ENCODE data around the gene SSRP1. TPM values are rescaled to one million over a fixed set of nuclear protein-coding genes. Genes with fewer than 3 reads are reported as not detected.
"Not testable (repeated sequence)": the region's sequence is repeated elsewhere in the genome, so short reads cannot be mapped to it uniquely, and the experiment has no call there.

The SSRP1 gene
- total RNA-seq, 4 donors from 2014 or later = 51.0 to 67.5 (median 56.5) TPM

- WGBS, 2 donors = 86 to 94% methylated on average over 12 to 15 of the region's 15 CpGs
- Histone ChIP-seq H3K27me3 (no peaks in the 10 kb centered on the region), H3K27ac (no peak overlapping the region), H3K9me3 (peaks cover 0 to 32% (median 4%) of the 10 kb centered on the region in 4 donors), H3K4me1 (peaks cover 0 to 38% (median 24%) of the 10 kb centered on the region in 4 donors), H3K4me3 (no peak overlapping the region), H3K36me3 (peaks cover 10 to 63% (median 29%) of the 10 kb centered on the region in 3 donors)
- TF ChIP-seq CTCF (IDR thresholded peaks at IDR 0.05) (no peak), EP300 (IDR thresholded peaks at IDR 0.05) (no peak), POLR2A (IDR thresholded peaks at IDR 0.05) (no peak)
- no peak for DNase-seq (ENCODE audit: low spot score in 2 of 2)
These were observed 33.2 kb downstream of the SSRP1 start for GRCh38 chr11:57302489-57302888.

- Histone ChIP-seq H3K9me3 (peaks cover 0 to 39% (median 4%) of the 10 kb centered on the region in 4 donors), H3K27ac (no peak overlapping the region), H3K27me3 (no peaks in the 10 kb centered on the region), H3K4me3 (no peak overlapping the region), H3K36me3 (peaks cover 10 to 69% (median 29%) of the 10 kb centered on the region in 3 donors), H3K4me1 (peaks cover 0 to 32% (median 17%) of the 10 kb centered on the region in 4 donors)
- no peak for DNase-seq (ENCODE audit: low spot score in 2 of 2)
- no peak for TF ChIP-seq EP300 (IDR thresholded peaks at IDR 0.05)
- no peak for TF ChIP-seq POLR2A (IDR thresholded peaks at IDR 0.05)
- TF ChIP-seq CTCF (IDR thresholded peaks at IDR 0.05) = no peak
- WGBS, 2 donors = 96% methylated on average over 15 to 25 of the region's 27 CpGs
These were observed 33.8 kb downstream of the SSRP1 start for GRCh38 chr11:57301711-57302423.

DNA sequence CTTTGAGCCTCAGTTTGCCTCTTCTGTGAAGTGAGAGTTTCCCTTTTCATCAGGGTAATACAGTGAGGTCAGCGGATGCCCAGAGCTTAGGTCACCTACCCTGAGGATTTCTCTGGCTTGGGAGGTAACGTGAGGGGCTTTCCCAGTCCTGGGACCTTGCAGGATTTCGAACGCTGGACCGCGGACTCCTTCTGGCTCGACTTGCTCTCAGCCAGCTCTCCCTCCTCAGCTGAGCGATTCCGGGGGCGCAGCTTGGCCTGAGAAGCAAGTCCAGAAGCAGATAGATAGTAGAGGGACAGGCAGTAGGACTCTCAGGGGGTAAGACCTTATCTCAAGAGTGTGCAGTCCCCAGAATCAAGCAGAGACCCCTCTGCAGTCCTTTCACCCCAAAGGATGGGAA lies 34.9 kb downstream of the SSRP1 start:
- H3K36me3 ChIP-seq = peaks cover 10 to 76% (median 29%) of the 10 kb centered on the region in 3 donors
- WGBS, 2 donors = 96 to 99% methylated on average over 10 of the region's 10 CpGs

DNA sequence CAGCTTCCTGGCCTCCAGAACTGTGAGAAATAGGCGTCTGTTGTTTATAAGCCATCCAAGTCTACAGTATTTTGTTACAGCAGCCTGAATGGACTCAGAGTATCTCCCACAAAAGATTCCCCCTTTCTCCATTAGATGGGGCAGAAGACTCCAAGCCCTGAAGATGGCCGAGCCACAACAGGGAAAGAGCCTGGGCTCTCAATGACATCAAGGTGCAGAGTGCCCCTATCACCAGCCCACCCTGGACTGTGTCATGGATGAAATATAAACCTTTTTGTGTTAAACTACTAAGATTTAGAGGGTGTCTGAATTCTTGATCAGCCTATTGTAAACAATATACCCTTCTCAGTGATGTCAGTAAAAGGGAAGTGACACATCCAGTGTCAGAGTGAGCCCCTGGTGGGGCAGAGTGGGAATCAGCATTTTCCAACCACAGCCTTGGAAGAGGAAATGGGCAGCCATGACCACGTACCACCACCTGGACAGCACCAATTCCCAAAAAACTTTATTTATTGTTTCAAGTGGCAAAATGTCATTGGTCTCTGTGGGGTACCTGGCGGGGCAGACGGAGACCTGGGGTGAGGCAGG lies 36.4 kb downstream of the SSRP1 start:
- Histone ChIP-seq H3K4me3 (no peak overlapping the region), H3K27ac (no peak overlapping the region), H3K36me3 (peaks cover 10 to 76% (median 29%) of the 10 kb centered on the region in 3 donors), H3K27me3 (no peaks in the 10 kb centered on the region), H3K4me1 (peaks cover 0 to 19% (median 5%) of the 10 kb centered on the region in 4 donors), H3K9me3 (peaks cover 0 to 41% (median 4%) of the 10 kb centered on the region in 4 donors)
- WGBS, 2 donors = 96 to 97% methylated on average over 5 of the region's 5 CpGs
- TF ChIP-seq EP300 (IDR thresholded peaks at IDR 0.05) (no peak), CTCF (IDR thresholded peaks at IDR 0.05) (no peak), POLR2A (IDR thresholded peaks at IDR 0.05) (no peak)
- no peak for DNase-seq (ENCODE audit: low spot score in 2 of 2)

More for the DNA sequence above, 34.9 kb downstream of the SSRP1 start:
- H3K4me3 ChIP-seq = no peak overlapping the region
- H3K4me1 ChIP-seq = peaks cover 0 to 21% (median 7%) of the 10 kb centered on the region in 4 donors
- H3K27me3 ChIP-seq = no peaks in the 10 kb centered on the region
- no peak for DNase-seq (ENCODE audit: low spot score in 2 of 2)
- peaks cover 0 to 41% (median 4%) of the 10 kb centered on the region in 4 donors for H3K9me3 ChIP-seq
- TF ChIP-seq POLR2A (IDR thresholded peaks at IDR 0.05) (no peak), EP300 (IDR thresholded peaks at IDR 0.05) (no peak), CTCF (IDR thresholded peaks at IDR 0.05) (no peak)
- no peak overlapping the region for H3K27ac ChIP-seq

GRCh38 chr11:57297221-57297620 lies 38.5 kb downstream of the SSRP1 start:
- H3K27me3 ChIP-seq = no peaks in the 10 kb centered on the region
- WGBS, 2 donors = 81 to 89% methylated on average over 2 of the region's 2 CpGs
- peaks cover 10 to 61% (median 29%) of the 10 kb centered on the region in 3 donors for H3K36me3 ChIP-seq
- no peak overlapping the region for H3K4me3 ChIP-seq
- no peak for TF ChIP-seq CTCF (IDR thresholded peaks at IDR 0.05)
- TF ChIP-seq POLR2A (IDR thresholded peaks at IDR 0.05) = no peak
- TF ChIP-seq EP300 (IDR thresholded peaks at IDR 0.05) = no peak
- no peak overlapping the region for H3K27ac ChIP-seq
- H3K4me1 ChIP-seq = peaks cover 0 to 13% (median 5%) of the 10 kb centered on the region in 4 donors
- no peak for DNase-seq (ENCODE audit: low spot score in 2 of 2)
- H3K9me3 ChIP-seq = peaks cover 0 to 41% (median 4%) of the 10 kb centered on the region in 4 donors

DNA sequence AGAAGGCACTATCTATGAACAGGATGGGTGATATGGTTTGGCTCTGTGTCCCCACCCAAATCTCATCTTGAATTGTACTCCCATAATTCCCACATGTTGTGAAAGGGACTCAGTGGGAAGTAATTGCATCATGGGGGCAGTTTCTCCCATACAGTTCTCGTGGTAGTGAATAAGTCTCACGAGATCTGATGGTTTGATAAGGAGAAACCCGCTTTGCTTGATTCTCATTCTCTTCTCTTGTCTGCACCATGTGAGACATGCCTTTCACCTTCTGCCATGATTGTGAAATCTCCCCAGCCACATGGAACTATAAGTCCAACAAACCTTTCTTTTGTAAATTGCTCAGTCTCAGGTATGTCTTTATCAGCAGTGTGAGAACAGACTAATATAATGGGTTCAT lies 39.5 kb downstream of the SSRP1 start:
- H3K27me3 ChIP-seq; H3K27ac ChIP-seq; DNase-seq (ENCODE audit: low spot score in 2 of 2); H3K4me3 ChIP-seq: not testable (repeated sequence)
- H3K9me3 ChIP-seq = peaks cover 0 to 41% (median 4%) of the 10 kb centered on the region in 4 donors
- 92 to 96% methylated on average over 3 of the region's 3 CpGs for whole genome bisulfite sequencing, 2 donors
- H3K36me3 ChIP-seq = peaks cover 7 to 51% (median 23%) of the 10 kb centered on the region in 3 donors
- H3K4me1 ChIP-seq = peaks cover 0 to 13% (median 5%) of the 10 kb centered on the region in 4 donors

Data from tibial nerve (tissue), 4 donors.